ENCODE results near the gene CTNNA3.

DNA sequence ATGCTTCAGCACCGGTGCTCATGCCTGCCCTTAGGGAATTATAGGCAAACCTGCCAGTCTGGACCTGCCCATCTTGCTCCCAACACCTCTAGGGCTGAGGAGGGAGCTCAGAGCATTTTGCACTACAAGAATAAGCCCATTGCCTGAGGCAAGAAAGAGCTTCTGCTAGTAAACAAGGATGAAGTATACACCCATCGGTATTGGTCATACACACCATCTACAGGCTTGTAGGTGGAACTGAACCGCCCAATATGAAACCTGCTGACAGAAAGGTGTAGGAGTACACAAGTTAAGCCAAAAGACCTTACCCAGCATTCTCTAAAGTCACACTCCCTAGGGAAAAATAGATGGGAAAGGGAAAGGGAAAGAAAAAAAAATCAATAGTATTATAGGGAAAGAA, 1727.1 kb downstream of the CTNNA3 start:
- TF ChIP-seq, protein P1, sequence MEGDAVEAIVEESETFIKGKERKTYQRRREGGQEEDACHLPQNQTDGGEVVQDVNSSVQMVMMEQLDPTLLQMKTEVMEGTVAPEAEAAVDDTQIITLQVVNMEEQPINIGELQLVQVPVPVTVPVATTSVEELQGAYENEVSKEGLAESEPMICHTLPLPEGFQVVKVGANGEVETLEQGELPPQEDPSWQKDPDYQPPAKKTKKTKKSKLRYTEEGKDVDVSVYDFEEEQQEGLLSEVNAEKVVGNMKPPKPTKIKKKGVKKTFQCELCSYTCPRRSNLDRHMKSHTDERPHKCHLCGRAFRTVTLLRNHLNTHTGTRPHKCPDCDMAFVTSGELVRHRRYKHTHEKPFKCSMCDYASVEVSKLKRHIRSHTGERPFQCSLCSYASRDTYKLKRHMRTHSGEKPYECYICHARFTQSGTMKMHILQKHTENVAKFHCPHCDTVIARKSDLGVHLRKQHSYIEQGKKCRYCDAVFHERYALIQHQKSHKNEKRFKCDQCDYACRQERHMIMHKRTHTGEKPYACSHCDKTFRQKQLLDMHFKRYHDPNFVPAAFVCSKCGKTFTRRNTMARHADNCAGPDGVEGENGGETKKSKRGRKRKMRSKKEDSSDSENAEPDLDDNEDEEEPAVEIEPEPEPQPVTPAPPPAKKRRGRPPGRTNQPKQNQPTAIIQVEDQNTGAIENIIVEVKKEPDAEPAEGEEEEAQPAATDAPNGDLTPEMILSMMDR (IDR thresholded peaks at IDR 0.05; ENCODE audit: insufficient read depth, low read length, poor library complexity, severe bottlenecking): no peak
- no peak for TF ChIP-seq EZH2phosphoT487 (conservative IDR thresholded peaks at IDR 0.05; ENCODE audit: low read length)
